GM12878 (cell line): ENCODE results near the gene CDC42EP1. TPM values are rescaled to one million over a fixed set of nuclear protein-coding genes. Genes with fewer than 3 reads are reported as not detected.

ENCODE experiments used
- ATAC-seq: fragments of 200-7000 bp; cut with Tn5 transposase; 3 replicates; pipeline ENCODE4 v1.9.1; 2020; ENCODE audit warnings: mild to moderate bottlenecking, moderate library complexity
- BruUV-seq: library from RNA; stranded (reverse); fragments of 400-500 nt; replicated peaks from 2 replicates; lab custom pipeline; 2021; lab: Mats Ljungman, UMichigan
- CTCF ChIA-PET: fragments of 300-600 bp; sonication (Branson Sonifier 250); formaldehyde crosslinking; extraction: SDS; loops from one replicate; lab custom pipeline; 2021; ENCODE audit warnings: inconsistent platforms; lab: Yijun Ruan, JAX
- POLR2A ChIA-PET: fragments of 350-600 bp; formaldehyde crosslinking; extraction: SDS; loops from one replicate; lab custom pipeline; 2021; ENCODE audit warnings: inconsistent platforms; lab: Charles Lee
- RAD21 ChIA-PET: fragments of 300-600 bp; sonication (Branson Sonifier 250); formaldehyde crosslinking; loops from one replicate; lab custom pipeline; 2023; ENCODE audit warnings: antibody characterized with exemption; ENCODE audit not compliant: unreplicated experiment; lab: Charles Lee
- SMC1A ChIA-PET: fragments of 300-600 bp; sonication (Branson Sonifier 250); formaldehyde crosslinking; loops from one replicate; lab custom pipeline; 2023; ENCODE audit not compliant: unreplicated experiment, uncharacterized antibody; lab: Charles Lee
- DNase-seq: peaks from one replicate; pipeline ENCODE4 v3.0.0-alpha.2; 2011; ENCODE audit warnings: low read depth, low spot score
- FAIRE-seq: peaks from 3 replicates; lab custom pipeline; 2011; peaks lifted over from hg19 to GRCh38; lab: Jason Lieb, UNC
- H2AFZ ChIP-seq: 2 replicates; pipeline ENCODE4 v1.6.0; 2011; ENCODE audit warnings: low read depth, low read length, control low read depth; ENCODE audit not compliant: control insufficient read depth
- H3K27ac ChIP-seq: 2 replicates; pipeline ENCODE4 v1.5.1; 2011; ENCODE audit warnings: control low read depth; ENCODE audit not compliant: control insufficient read depth, insufficient read depth
- H3K27me3 ChIP-seq, 2 experiments: replicated peaks in 1 of 2; 2 replicates each; pipeline versions ENCODE4 v1.6.0 to v1.6.1; 2011; ENCODE audit warnings: low read length in 1 of 2; ENCODE audit not compliant: control insufficient read depth in 2 of 2, insufficient read depth in 2 of 2
- H3K36me3 ChIP-seq, 2 experiments: 2 replicates each; pipeline ENCODE4 v1.5.1; 2011; ENCODE audit warnings: low read length in 1 of 2; ENCODE audit not compliant: control insufficient read depth in 2 of 2, insufficient read depth in 2 of 2
- H3K4me1 ChIP-seq: 2 replicates; pipeline ENCODE4 v1.6.1; 2011; ENCODE audit warnings: mild to moderate bottlenecking, low read length, moderate library complexity, mixed read lengths; ENCODE audit not compliant: control insufficient read depth, insufficient read depth
- H3K4me2 ChIP-seq: 2 replicates; pipeline ENCODE4 v1.6.0; 2011; ENCODE audit warnings: control low read depth; ENCODE audit not compliant: control insufficient read depth, insufficient read depth
- H3K4me3 ChIP-seq: fragments of 200-600 bp; sonication (generic); 2 replicates; pipeline ENCODE4 v1.5.1; 2016
- H3K79me2 ChIP-seq: 2 replicates; pipeline ENCODE4 v1.6.0; 2011; ENCODE audit warnings: low read length; ENCODE audit not compliant: control insufficient read depth, insufficient read depth
- H3K9ac ChIP-seq: 2 replicates; pipeline ENCODE4 v1.8.0; 2011; ENCODE audit warnings: low read length, control low read depth, mixed read lengths; ENCODE audit not compliant: control insufficient read depth, insufficient read depth
- H3K9me3 ChIP-seq: replicated peaks from 3 replicates; pipeline ENCODE4 v1.5.1; 2011; ENCODE audit warnings: mild to moderate bottlenecking, low read length; ENCODE audit not compliant: control insufficient read depth, insufficient read depth
- H4K20me1 ChIP-seq: 2 replicates; pipeline ENCODE4 v1.6.0; 2011; ENCODE audit not compliant: control insufficient read depth, insufficient read depth
- ATF7 ChIP-seq: fragments of 450-650 bp; IDR thresholded peaks from 2 replicates; pipeline ENCODE4 v1.6.1; 2016; ENCODE audit warnings: low read depth, mild to moderate bottlenecking
- BMI1 ChIP-seq: fragments of 450-650 bp; IDR thresholded peaks from 2 replicates; pipeline ENCODE4 v1.6.1; 2016; ENCODE audit warnings: mild to moderate bottlenecking, moderate library complexity, borderline replicate concordance
- CUX1 ChIP-seq: IDR thresholded peaks from 2 replicates; pipeline ENCODE4 v1.6.1; 2012; ENCODE audit warnings: improper control_type of control experiment, low read depth, low read length; ENCODE audit not compliant: insufficient replicate concordance
- E2F4 ChIP-seq: IDR thresholded peaks from 2 replicates; pipeline ENCODE4 v1.6.1; 2012; ENCODE audit warnings: low read depth, low read length, improper control_type of control experiment
- LARP7 ChIP-seq: fragments of 450-650 bp; IDR thresholded peaks from 2 replicates; pipeline ENCODE4 v1.6.1; 2017; ENCODE audit warnings: mild to moderate bottlenecking
- MLLT1 ChIP-seq: fragments of 450-650 bp; IDR thresholded peaks from 2 replicates; pipeline ENCODE4 v1.6.1; 2016; ENCODE audit warnings: mild to moderate bottlenecking
- NR2C1 ChIP-seq: fragments of 450-650 bp; IDR thresholded peaks from 2 replicates; pipeline ENCODE4 v1.6.1; 2017; ENCODE audit warnings: antibody characterized with exemption, mild to moderate bottlenecking, moderate library complexity
- NR2C2 ChIP-seq: IDR thresholded peaks from 2 replicates; pipeline ENCODE4 v1.6.1; 2011; ENCODE audit warnings: borderline replicate concordance, low read depth; ENCODE audit not compliant: control insufficient read depth, insufficient read length
- NRF1 ChIP-seq: conservative IDR thresholded peaks from 2 replicates; pipeline ENCODE4 v1.6.1; 2011; ENCODE audit warnings: mild to moderate bottlenecking, low read depth, low read length, improper control_type of control experiment
- POLR2A ChIP-seq: IDR thresholded peaks from 2 replicates; pipeline ENCODE4 v1.6.1; 2011; ENCODE audit warnings: low read depth, mild to moderate bottlenecking, low read length
- RB1 ChIP-seq: fragments of 450-650 bp; formaldehyde crosslinking; IDR thresholded peaks from 2 replicates; pipeline ENCODE4 v1.6.1; 2017; ENCODE audit warnings: mild to moderate bottlenecking, borderline replicate concordance
- STAT3 ChIP-seq: IDR thresholded peaks from 2 replicates; pipeline ENCODE4 v1.6.1; 2011; ENCODE audit warnings: low read depth, low read length, improper control_type of control experiment
- SUZ12 ChIP-seq: fragments of 200-600 bp; sonication (generic); IDR thresholded peaks from one replicate; pipeline ENCODE4 v1.6.1; 2018; ENCODE audit warnings: antibody characterized with exemption, mild to moderate bottlenecking; ENCODE audit not compliant: unreplicated experiment
- TARDBP ChIP-seq: IDR thresholded peaks from 2 replicates; pipeline ENCODE4 v1.6.1; 2016; ENCODE audit warnings: borderline replicate concordance
- TCF7 ChIP-seq: IDR thresholded peaks from 2 replicates; pipeline ENCODE4 v1.6.1; 2014; ENCODE audit warnings: antibody characterized with exemption, borderline replicate concordance
- ZNF207 ChIP-seq: fragments of 450-650 bp; IDR thresholded peaks from 2 replicates; pipeline ENCODE4 v1.6.1; 2014; ENCODE audit warnings: antibody characterized with exemption, mild to moderate bottlenecking, borderline replicate concordance
- ZZZ3 ChIP-seq: IDR thresholded peaks from 2 replicates; pipeline ENCODE4 v1.6.1; 2011; ENCODE audit warnings: low read depth; ENCODE audit not compliant: control insufficient read depth, insufficient read length
- WGBS: methylation state at CpG from one replicate; pipeline ENCODE4 v1.1.6; 2016; ENCODE audit warnings: low lambda C conversion rate; ENCODE audit not compliant: insufficient replicate concordance, insufficient coverage; ENCODE audit errors: missing lambda C conversion rate; 5-methylcytosine and 5-hydroxymethylcytosine counted together
- in situ Hi-C: fragments of 300-500 bp; cut with MboI; formaldehyde crosslinking; loops from 9 replicates; pipeline ENCODE4 v1.14.3; 2018; ENCODE audit warnings: mixed read lengths
- intact Hi-C: fragments of 100-400 bp; cut with micrococcal nuclease; formaldehyde crosslinking; loops from one replicate; pipeline ENCODE4 v1.14.2; 2022; ENCODE audit not compliant: unreplicated experiment
- polyA plus RNA-seq, 11 experiments: library from polyadenylated mRNA; depleted of rRNA in 4 of 11; unstranded in 6 of 11; stranded (reverse) in 5 of 11; fragments of >200 nt; fragmentation: Nextera tagmentation in 4 of 11; fragmentation: Illumina TruSeq in 1 of 11; extraction: Ambion mirVana in 4 of 11; extraction: Trizol in 1 of 11; gene quantifications; 1 replicate in 1 of 11; 2 replicates in 10 of 11; pipeline versions ENCODE4 v1.2.1 to v1.2.3, GENCODE V29; 2011 to 2016; ENCODE audit warnings: inconsistent platforms in 2 of 11, missing spikeins in 2 of 11, low read depth in 1 of 11
- total RNA-seq, 4 experiments: library from RNA; depleted of rRNA in 3 of 4; stranded (reverse); fragments of >200 nt in 3 of 4; fragmentation: Illumina TruSeq in 1 of 4; extraction: Trizol in 1 of 4; gene quantifications; 2 replicates each; pipeline versions ENCODE4 v1.2.1 to v1.2.3, GENCODE V29; 2013 to 2021

Gene CDC42EP1
- total and polyA plus RNA-seq, 10 of the 15 experiments (the other 5 are each of a cell fraction or from before 2014, with no cell fraction given): 0.04 to 0.33 (median 0.09) TPM; not detected in 7

DNA sequence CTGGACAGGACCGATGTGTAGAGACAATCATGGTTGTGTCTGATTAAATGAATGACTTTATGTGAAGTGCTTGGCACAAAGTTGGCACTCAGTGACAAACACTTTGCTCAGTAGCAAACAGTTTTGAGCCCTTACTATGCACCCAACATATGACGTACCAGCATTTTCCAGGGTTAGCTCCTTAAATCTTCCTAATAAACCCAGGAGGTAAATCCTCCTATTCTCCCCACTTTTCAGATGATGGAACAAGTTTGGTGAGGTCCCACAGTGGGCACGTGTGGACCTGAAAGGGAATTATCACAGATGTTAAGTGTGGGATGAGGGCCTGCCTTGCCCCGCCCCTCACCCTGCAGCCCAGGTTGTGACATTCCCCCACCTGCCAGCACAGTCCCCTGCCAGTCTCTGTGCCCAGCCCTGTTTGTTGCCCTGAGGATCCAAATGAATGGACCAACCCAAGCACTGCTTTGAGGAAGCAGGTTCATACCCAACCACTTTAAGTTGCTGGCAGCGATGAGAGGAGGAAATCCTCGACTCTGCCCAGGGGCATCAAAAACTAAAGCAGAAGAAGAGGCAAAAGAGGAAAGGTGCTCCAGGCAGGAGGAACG is 34.4 kb upstream of the CDC42EP1 start:
- H4K20me1 ChIP-seq: no peaks in the 10 kb centered on the region
- no peak overlapping the region for H3K4me2 ChIP-seq
- no TSS peak for BruUV-seq
- POLR2A ChIA-PET: no interaction called here
- no peak for FAIRE-seq
- SMC1A ChIA-PET: no interaction called here
- no peaks in the 10 kb centered on the region for H3K9me3 ChIP-seq
- H3K27ac ChIP-seq: no peak overlapping the region
- no peak overlapping the region for H2AFZ ChIP-seq
- no peak overlapping the region for H3K4me3 ChIP-seq
- H3K27me3 ChIP-seq: no peaks in the 10 kb centered on the region; a peak in 1 of 4 replicates
- CTCF ChIA-PET: no interaction called here
- H3K79me2 ChIP-seq: no peaks in the 10 kb centered on the region
- H3K9ac ChIP-seq: no peak overlapping the region
- intact Hi-C loops: no loop called here
- no peak for DNase-seq
- no peaks in the 10 kb centered on the region for H3K36me3 ChIP-seq
- no peak for ATAC-seq
- in situ Hi-C loops: no loop called here
- no peaks in the 10 kb centered on the region; the same call in 1 of the 2 replicates for H3K4me1 ChIP-seq
- WGBS: 34% methylated on average over 7 of the region's 7 CpGs
- RAD21 ChIA-PET: no interaction called here
- TF ChIP-seq BMI1 (no peak), POLR2A (no peak), NR2C1 (no peak), TCF7 (no peak), ZNF207 (no peak), NR2C2 (no peak), SUZ12 (no peak), ATF7 (no peak), NRF1 (no peak), STAT3 (no peak), RB1 (no peak), TARDBP (no peak), E2F4 (no peak), MLLT1 (no peak), CUX1 (no peak), LARP7 (no peak), ZZZ3 (no peak)
